Globus pallidus (tissue), 1 donor: ENCODE results near the gene PTPN7.
"Not testable (repeated sequence)": the region's sequence is repeated elsewhere in the genome, so short reads cannot be mapped to it uniquely, and the experiment has no call there.

Experiments
- DNase-seq: peaks from one replicate; pipeline ENCODE4 v3.0.0-alpha.2; 2015; ENCODE audit warnings: low spot score

Gene PTPN7

GRCh38 chr1:202189918-202190715 is 29.7 kb upstream of the PTPN7 start:
- DNase-seq = no peak

- peak; percentile 34 for DNase-seq
Measured at GRCh38 chr1:202189001-202189790, 28.8 kb upstream of the PTPN7 start.

GRCh38 chr1:202187697-202188407 is 27.4 kb upstream of the PTPN7 start:
- no peak for DNase-seq

GRCh38 chr1:202187041-202187671 is 26.8 kb upstream of the PTPN7 start:
- DNase-seq = no peak

GRCh38 chr1:202186327-202186726 is 25.9 kb upstream of the PTPN7 start:
- DNase-seq = no peak

GRCh38 chr1:202184750-202185460 is 24.5 kb upstream of the PTPN7 start:
- DNase-seq = peak; percentile 66

GRCh38 chr1:202182040-202182877 is 21.9 kb upstream of the PTPN7 start:
- DNase-seq = no peak

GRCh38 chr1:202181586-202181985 is 21.2 kb upstream of the PTPN7 start:
- DNase-seq = no peak

- DNase-seq = not testable (repeated sequence)
Measured at GRCh38 chr1:202180751-202181139, 20.3 kb upstream of the PTPN7 start.

GRCh38 chr1:202179828-202180750 is 19.7 kb upstream of the PTPN7 start:
- DNase-seq = no peak

GRCh38 chr1:202176949-202177927 is 16.8 kb upstream of the PTPN7 start:
- DNase-seq = no peak

GRCh38 chr1:202173993-202174392 is 13.6 kb upstream of the PTPN7 start:
- DNase-seq = no peak

- DNase-seq = no peak
Measured at GRCh38 chr1:202172015-202172355, 11.6 kb upstream of the PTPN7 start.

GRCh38 chr1:202171292-202172014 is 11.1 kb upstream of the PTPN7 start:
- DNase-seq = no peak

GRCh38 chr1:202170726-202171125 is 10.3 kb upstream of the PTPN7 start:
- DNase-seq = no peak

- no peak for DNase-seq
Measured at GRCh38 chr1:202168861-202169260, 8.5 kb upstream of the PTPN7 start.

- DNase-seq = no peak
Measured at GRCh38 chr1:202167708-202168415, 7.5 kb upstream of the PTPN7 start.
